HFF-Myc (cell line): Measurements from ENCODE around the gene SPTB.

ENCODE experiments used
- DNase-seq: peaks from one replicate; pipeline ENCODE4 v3.0.0-alpha.2; 2011; ENCODE audit warnings: low read depth; ENCODE audit errors: extremely low read depth
- H3K4me3 ChIP-seq: replicated peaks from 2 replicates; pipeline ENCODE4 v1.5.1; 2011; ENCODE audit warnings: low read depth, mild to moderate bottlenecking, control low read depth, low read length
- TF ChIP-seq, protein P1 (sequence below): IDR thresholded peaks from 2 replicates; pipeline ENCODE4 v1.5.1; 2012; ENCODE audit warnings: mild to moderate bottlenecking, low read depth, low read length, control low read depth; ENCODE audit errors: missing control alignments

Gene SPTB

DNA sequence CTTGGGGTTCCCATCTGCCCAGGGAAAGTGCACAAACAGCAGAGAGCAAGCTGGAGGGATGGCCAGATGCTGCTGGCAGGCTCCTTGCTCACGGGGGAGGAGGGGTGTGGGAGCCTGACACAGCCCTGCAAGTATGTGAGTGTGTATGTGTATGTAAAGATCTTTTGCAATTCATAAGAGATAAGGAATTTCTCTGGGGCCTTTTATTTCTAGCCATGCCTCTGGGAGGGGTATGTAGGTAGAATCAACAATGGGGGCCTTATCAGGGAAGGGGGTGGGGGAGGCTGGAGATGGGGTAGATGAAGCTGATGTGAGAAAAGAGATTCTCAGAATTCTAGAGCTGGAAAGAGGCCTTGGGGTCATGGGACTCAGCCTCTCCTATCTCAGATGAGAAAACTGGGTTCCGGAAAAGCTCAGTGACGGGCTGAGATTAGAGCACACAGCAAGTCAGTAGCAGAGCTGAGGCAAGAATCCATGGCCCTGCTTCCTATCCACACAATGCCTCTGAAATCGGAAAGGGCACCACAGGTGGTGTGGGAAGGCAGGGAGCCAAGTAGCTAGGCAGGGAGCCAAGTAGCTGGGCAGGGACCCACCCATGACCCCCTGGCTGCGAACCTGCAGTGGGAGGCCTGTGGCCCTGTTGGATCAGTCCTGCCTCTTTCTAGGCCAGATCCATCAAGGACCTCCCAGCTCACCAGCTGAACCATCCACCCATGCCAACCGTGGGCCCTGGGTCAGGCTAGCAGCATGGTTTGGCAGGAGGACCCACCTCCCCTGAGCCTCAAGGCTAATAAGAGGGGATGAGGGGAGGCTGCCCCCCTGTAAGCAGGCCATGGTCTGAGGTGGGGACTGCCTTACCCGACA, 120.8 kb downstream of the SPTB start:
- no peak overlapping the region for H3K4me3 ChIP-seq
- TF ChIP-seq, protein P1, sequence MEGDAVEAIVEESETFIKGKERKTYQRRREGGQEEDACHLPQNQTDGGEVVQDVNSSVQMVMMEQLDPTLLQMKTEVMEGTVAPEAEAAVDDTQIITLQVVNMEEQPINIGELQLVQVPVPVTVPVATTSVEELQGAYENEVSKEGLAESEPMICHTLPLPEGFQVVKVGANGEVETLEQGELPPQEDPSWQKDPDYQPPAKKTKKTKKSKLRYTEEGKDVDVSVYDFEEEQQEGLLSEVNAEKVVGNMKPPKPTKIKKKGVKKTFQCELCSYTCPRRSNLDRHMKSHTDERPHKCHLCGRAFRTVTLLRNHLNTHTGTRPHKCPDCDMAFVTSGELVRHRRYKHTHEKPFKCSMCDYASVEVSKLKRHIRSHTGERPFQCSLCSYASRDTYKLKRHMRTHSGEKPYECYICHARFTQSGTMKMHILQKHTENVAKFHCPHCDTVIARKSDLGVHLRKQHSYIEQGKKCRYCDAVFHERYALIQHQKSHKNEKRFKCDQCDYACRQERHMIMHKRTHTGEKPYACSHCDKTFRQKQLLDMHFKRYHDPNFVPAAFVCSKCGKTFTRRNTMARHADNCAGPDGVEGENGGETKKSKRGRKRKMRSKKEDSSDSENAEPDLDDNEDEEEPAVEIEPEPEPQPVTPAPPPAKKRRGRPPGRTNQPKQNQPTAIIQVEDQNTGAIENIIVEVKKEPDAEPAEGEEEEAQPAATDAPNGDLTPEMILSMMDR = no peak
- no peak for DNase-seq

GRCh38 chr14:64758025-64758521, 121.6 kb downstream of the SPTB start:
- TF ChIP-seq, protein P1 = no peak
- no peak for DNase-seq
- no peak overlapping the region for H3K4me3 ChIP-seq

GRCh38 chr14:64757601-64758000, 122.1 kb downstream of the SPTB start:
- DNase-seq = no peak
- TF ChIP-seq, protein P1 = no peak

GRCh38 chr14:64756712-64757111, 123.0 kb downstream of the SPTB start:
- DNase-seq = no peak
- no peak overlapping the region for H3K4me3 ChIP-seq
- TF ChIP-seq, protein P1 = no peak

More at GRCh38 chr14:64757601-64758000, 122.1 kb downstream of the SPTB start:
- H3K4me3 ChIP-seq = no peak overlapping the region

GRCh38 chr14:64755781-64756221, 123.9 kb downstream of the SPTB start:
- TF ChIP-seq, protein P1 = no peak

DNA sequence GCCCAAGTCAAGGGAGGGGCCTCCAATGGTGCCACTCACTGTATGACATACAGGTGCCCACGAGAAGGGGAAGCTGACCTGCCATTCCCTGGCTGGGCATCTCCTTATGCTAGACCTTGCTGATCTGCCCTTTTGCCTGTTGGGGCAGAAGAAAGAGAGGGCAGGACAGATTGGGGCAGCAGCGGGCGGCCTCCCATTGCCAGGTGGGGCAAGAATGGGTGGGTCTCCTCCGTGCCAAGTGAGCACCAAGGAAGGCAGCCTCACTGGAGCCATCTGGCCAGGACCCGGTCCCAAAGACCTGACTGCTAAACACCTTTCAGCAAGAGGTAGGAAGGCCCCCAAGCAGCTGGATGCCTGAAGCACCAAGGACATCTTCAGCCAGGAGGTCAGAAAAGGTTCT, 125.0 kb downstream of the SPTB start:
- TF ChIP-seq, protein P1 = no peak
- DNase-seq = no peak

More at GRCh38 chr14:64755781-64756221, 123.9 kb downstream of the SPTB start:
- DNase-seq = no peak
- no peak overlapping the region for H3K4me3 ChIP-seq

More for the DNA sequence above, 125.0 kb downstream of the SPTB start:
- no peak overlapping the region for H3K4me3 ChIP-seq
